Effector CD4-positive, alpha-beta T cell (primary cell): Measurements from ENCODE around the gene FAM13C. TPM values are rescaled to one million over a fixed set of nuclear protein-coding genes. Genes with fewer than 3 reads are reported as not detected.
"Not testable (repeated sequence)": the region's sequence is repeated elsewhere in the genome, so short reads cannot be mapped to it uniquely, and the experiment has no call there.

Experiments used
- DNase-seq: peaks from one replicate; pipeline ENCODE4 v3.0.0-alpha.2; 2020
- total RNA-seq: gene quantifications from one replicate; lab custom pipeline; 2026; lab: John Stamatoyannopoulos, UW

The FAM13C gene
- not detected for total RNA-seq

GRCh38 chr10:59362144-59362958, at the start of gene FAM13C:
FAM13C (minus strand) TSS chr10:59362549; CDS start chr10:59362460, 89 bp downstream.
- DNase-seq = no peak

GRCh38 chr10:59405235-59405634, 42.9 kb upstream of the FAM13C start:
- DNase-seq = no peak

DNA sequence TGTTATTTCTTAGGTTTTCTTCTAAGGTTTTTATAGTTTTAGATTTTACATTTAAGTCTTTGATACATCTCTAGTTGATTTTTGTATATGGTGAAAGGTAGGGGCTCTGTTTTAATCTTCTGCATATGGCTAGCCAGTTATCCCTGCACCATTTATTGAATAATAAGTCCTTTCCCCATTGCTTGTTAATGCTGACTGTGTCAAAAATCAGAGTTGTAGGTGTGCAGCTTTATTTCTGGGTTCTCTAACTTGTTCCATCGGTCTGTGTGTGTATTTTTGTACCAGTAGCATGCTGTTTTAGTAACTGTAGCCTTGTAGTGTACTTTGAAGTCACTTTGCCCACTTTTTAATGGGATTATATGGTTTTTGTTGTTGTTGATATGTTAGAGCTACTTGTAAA, 37.9 kb upstream of the FAM13C start:
- DNase-seq = no peak

DNA sequence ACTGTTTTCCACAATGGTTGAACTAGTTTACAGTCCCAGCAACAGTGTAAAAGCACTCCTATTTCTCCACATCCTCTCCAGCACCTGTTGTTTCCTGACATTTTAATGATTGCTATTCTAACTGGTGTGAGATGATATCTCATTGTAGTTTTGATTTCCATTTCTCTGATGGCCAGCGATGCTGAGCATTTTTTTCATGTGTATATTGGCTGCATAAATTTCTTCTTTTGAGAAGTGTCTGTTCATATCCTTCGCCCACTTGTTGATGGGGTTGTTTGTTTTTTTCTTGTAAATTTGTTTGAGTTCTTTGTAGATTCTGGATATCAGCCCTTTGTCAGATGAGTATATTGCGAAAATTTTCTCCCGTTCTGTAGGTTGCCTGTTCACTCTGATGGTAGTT, 37.0 kb upstream of the FAM13C start:
- DNase-seq = not testable (repeated sequence)

DNA sequence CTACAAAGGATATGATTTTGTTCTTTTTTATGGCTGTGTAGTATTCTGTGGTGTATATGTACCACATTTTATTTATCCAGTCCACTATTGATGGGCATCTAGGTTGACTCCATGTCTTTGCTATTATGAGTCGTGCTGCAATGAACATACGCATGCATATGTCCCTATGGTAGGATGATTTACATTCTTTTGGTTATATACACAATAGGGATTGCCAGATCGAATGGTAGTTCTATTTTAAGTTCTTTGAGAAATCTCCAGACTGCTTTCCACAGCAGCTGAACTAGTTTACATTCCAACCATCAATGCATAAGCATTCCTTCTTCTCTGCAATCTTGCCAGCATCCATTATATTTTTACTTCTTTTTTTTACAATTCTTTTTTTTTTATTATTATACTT, 35.6 kb upstream of the FAM13C start:
- DNase-seq = no peak

- DNase-seq = no peak
These were observed 33.6 kb upstream of the FAM13C start for GRCh38 chr10:59395984-59396383.

- DNase-seq = no peak
These were observed 31.0 kb upstream of the FAM13C start for GRCh38 chr10:59393349-59393748.

GRCh38 chr10:59391060-59391459, 28.7 kb upstream of the FAM13C start:
- DNase-seq = no peak

GRCh38 chr10:59388671-59388976, 26.3 kb upstream of the FAM13C start:
- no peak for DNase-seq

GRCh38 chr10:59387951-59388670, 25.8 kb upstream of the FAM13C start:
- no peak for DNase-seq

DNA sequence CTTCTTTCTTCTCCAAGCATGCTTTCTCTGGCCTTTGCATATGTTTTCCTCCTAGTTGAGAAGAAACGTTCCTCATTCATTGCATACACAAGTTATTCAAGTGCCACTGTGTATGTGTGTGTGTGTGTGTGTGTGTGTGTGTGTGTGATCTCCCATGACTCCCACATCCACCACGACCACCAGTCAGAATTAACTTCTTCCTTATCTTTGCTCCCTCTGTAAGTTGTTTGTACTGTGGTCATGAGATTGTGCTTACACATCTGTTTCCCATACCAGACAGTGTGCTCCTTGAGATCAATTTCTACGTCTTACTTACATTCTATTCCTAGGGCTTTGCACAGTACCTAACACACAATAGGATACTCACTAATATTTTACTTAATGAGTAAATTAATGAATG, 22.4 kb upstream of the FAM13C start:
- no peak for DNase-seq

- DNase-seq = no peak
These were observed 21.6 kb upstream of the FAM13C start for GRCh38 chr10:59383908-59384307.

- no peak for DNase-seq
These were observed 21.1 kb upstream of the FAM13C start for GRCh38 chr10:59383436-59383835.

DNA sequence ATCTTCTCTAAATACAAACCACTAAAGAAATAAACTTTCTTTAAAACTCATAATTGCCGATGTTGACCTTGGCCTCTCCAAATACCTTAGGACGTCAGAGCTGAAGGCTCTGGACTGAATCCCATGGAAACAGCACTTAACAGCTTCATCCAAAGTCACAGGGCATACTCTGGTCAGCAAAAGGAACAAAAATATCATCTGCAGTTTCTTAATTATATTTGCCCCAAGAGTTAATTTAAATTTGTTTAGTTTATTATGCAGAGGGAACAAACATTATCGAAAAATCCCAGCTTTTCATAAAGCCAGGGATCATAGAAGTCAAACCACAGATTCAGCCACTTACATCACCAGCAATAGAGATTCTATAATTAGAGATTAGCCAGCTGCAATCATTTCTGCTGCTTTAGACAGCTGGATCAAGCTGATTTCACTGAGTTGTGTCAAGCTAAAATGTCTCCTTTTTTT, 20.5 kb upstream of the FAM13C start:
- no peak for DNase-seq

GRCh38 chr10:59381687-59382086, 19.3 kb upstream of the FAM13C start:
- DNase-seq = no peak

DNA sequence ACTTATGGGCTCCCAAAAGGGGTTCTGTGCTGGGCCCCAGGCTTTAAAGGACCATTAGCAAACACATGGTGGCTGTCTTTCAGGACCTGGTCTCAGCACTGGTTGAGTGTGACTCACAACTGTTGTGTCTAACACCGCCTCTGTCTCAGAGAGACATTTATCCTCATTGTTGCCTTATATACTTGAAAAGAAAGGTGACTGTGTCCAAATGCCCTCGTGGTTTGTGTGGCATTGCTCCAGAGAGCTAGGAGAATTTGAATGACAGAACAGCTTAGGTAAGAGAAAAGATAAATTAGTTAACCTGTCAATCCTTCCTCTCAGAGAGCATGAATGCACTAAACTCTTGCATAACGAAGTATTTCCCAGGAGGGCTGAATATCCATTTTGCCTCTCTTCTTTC, 14.5 kb upstream of the FAM13C start:
- DNase-seq = no peak

- DNase-seq = no peak
These were observed 13.6 kb upstream of the FAM13C start for GRCh38 chr10:59375990-59376389.

GRCh38 chr10:59374916-59375315, 12.6 kb upstream of the FAM13C start:
- DNase-seq = no peak

DNA sequence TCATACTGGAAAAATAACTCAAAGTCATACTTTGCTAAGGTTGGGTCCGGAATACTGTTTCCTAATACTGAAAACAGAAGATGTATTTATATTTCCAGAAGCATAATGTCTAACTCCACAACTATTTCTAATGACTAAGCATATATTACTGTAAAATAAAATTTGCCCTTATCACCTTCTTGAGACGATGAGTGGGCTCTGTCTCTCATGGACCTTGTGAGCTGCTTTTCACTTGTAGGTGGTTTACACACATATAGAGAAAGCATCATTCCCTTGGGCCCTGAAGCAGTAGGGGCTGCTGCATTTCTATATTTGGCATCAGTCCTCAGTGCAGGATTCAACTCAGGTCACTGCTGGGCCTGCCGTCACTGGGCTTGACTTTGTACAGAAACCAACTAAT, 10.7 kb upstream of the FAM13C start:
- no peak for DNase-seq

GRCh38 chr10:59372543-59372942, 10.2 kb upstream of the FAM13C start:
- no peak for DNase-seq

DNA sequence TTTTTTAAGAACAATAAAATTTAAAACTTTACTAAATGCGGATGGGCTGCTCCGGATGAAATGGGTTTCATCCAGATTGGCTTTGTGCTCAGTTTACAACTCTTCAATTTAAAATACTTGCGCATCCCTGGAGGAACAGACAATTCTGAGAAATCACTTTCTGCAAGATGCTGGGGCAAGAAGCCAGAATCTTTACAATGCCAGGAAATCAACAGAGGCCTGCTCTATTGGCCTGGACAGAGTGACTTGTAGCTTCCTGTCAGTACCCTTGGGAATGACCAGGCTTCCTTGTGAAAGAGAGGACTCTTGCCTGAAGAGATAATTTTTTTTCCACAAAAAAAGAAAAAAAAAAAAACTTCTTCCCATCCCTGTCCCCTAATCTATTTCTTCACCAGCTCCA, 3.9 kb upstream of the FAM13C start:
- DNase-seq = no peak

GRCh38 chr10:59363446-59363958, 1.2 kb upstream of the FAM13C start:
- no peak for DNase-seq

DNA sequence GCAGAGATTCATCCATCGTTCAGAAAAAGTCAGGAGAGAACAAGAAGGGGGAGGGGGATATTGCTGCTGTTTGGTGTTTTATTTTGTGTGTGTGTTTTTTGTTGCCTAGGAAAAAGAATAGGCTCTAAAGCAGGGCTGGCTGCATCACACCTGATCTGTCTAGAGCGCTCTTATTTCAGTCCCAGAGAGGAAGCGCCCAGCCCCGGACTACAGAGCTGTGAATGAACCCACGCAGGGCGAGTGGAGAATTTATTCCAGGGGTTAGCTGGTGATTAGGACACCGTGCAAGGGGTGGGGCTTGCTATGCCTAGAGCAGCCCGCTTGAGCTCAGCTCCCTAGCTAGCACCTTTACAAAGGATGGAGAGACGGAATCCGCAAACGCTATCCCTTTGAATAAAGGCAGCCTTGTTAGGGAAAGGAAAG, 621 bp upstream of the FAM13C start:
- no peak for DNase-seq

DNA sequence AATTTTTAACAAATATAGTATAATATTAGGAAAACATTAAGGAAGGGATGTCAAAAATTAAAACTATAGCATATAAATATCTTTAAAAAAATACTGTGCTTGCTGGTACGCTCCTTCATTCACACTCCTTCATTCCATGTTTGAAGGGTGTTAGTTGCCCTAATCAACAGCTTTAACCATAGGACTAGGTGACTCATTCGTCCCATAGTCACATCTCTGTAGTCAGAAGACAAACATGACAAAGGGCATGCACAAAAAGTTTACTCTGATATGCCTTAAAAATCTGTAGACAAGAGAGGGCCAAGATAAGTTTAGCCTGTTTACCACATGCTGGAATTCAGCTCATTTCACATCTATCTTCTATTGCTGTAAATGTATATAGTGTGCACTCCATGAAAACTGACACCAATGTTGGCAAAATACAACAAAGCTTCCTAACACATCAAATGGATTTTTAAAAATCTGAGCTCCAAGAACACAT, 646 bp downstream of the FAM13C start:
- DNase-seq = no peak
